HEK293 (cell line): ENCODE data around the gene SVIP.

Source experiments
- CTCF ChIA-PET: fragments of 350-600 bp; formaldehyde crosslinking; extraction: SDS; loops from one replicate; lab custom pipeline; 2021; ENCODE audit warnings: antibody characterized with exemption; lab: Yijun Ruan, JAX
- POLR2A ChIA-PET: fragments of 300-600 bp; formaldehyde crosslinking; extraction: SDS; loops from one replicate; lab custom pipeline; 2020; ENCODE audit warnings: antibody characterized with exemption, inconsistent platforms; lab: Yijun Ruan, JAX
- H3K27ac ChIP-seq: fragments of 200-500 bp; sonication (Bioruptor generic); 2 replicates; pipeline ENCODE4 v1.5.1; 2014; ENCODE audit warnings: low read depth, low read length, control low read depth, inconsistent platforms; ENCODE audit errors: extremely low read depth
- H3K36me3 ChIP-seq, 2 experiments: fragments of 200-500 bp in 1 of 2; sonication (Bioruptor generic) in 1 of 2; 1 replicate in 1 of 2; 2 replicates in 1 of 2; pipeline ENCODE4 v1.5.1; 2014 to 2017; ENCODE audit warnings: inconsistent platforms in 2 of 2, low read length in 2 of 2; ENCODE audit not compliant: control insufficient read depth in 2 of 2, insufficient read depth in 1 of 2
- H3K4me1 ChIP-seq: fragments of 200-500 bp; sonication (Bioruptor generic); 2 replicates; pipeline ENCODE4 v1.5.1; 2014; ENCODE audit warnings: mild to moderate bottlenecking, low read length, inconsistent platforms; ENCODE audit not compliant: control insufficient read depth, insufficient read depth
- H3K4me3 ChIP-seq: 2 replicates; pipeline ENCODE4 v1.5.1; 2011; ENCODE audit warnings: low read depth, mild to moderate bottlenecking, control low read depth, low read length, moderate library complexity
- H3K9me3 ChIP-seq: fragments of 200-500 bp; sonication (Bioruptor generic); 2 replicates; pipeline ENCODE4 v1.5.1; 2014; ENCODE audit warnings: low read depth, low read length, inconsistent platforms; ENCODE audit not compliant: control insufficient read depth, insufficient read depth
- FEZF1 ChIP-seq: fragments of 450-650 bp; formaldehyde crosslinking; IDR thresholded peaks from 2 replicates; pipeline ENCODE4 v1.5.1; 2016; ENCODE audit warnings: missing biosample characterization, missing genetic modification characterization
- INSM2 ChIP-seq: fragments of 450-650 bp; formaldehyde crosslinking; IDR thresholded peaks from 2 replicates; pipeline ENCODE4 v1.5.1; 2016; ENCODE audit warnings: missing biosample characterization, missing genetic modification characterization
- KLF1 ChIP-seq: fragments of 450-650 bp; formaldehyde crosslinking; IDR thresholded peaks from 2 replicates; pipeline ENCODE4 v1.5.1; 2016; ENCODE audit warnings: missing biosample characterization, missing genetic modification characterization
- OSR2 ChIP-seq: fragments of 450-650 bp; formaldehyde crosslinking; IDR thresholded peaks from 2 replicates; pipeline ENCODE4 v1.5.1; 2016; ENCODE audit warnings: missing biosample characterization, missing genetic modification characterization
- PBX3 ChIP-seq: sonication (generic); formaldehyde crosslinking; IDR thresholded peaks from 2 replicates; pipeline ENCODE4 v1.8.1; 2022; ENCODE audit warnings: mild to moderate bottlenecking, moderate library complexity, missing genetic modification reagents
- WT1 ChIP-seq: fragments of 450-650 bp; formaldehyde crosslinking; IDR thresholded peaks from 2 replicates; pipeline ENCODE4 v1.5.1; 2016; ENCODE audit warnings: missing biosample characterization, missing genetic modification characterization
- ZBTB11 ChIP-seq: fragments of 450-650 bp; formaldehyde crosslinking; conservative IDR thresholded peaks from 2 replicates; pipeline ENCODE4 v1.5.1; 2016; ENCODE audit warnings: low read depth, missing biosample characterization, missing genetic modification characterization
- ZEB2 ChIP-seq: fragments of 450-650 bp; formaldehyde crosslinking; IDR thresholded peaks from 2 replicates; pipeline ENCODE4 v1.5.1; 2016; ENCODE audit warnings: missing biosample characterization, missing genetic modification characterization
- ZFP37 ChIP-seq: fragments of 450-650 bp; formaldehyde crosslinking; IDR thresholded peaks from 2 replicates; pipeline ENCODE4 v1.5.1; 2016; ENCODE audit warnings: missing biosample characterization, missing genetic modification characterization
- ZNF114 ChIP-seq: fragments of 450-650 bp; formaldehyde crosslinking; IDR thresholded peaks from 2 replicates; pipeline ENCODE4 v1.5.0; 2017; ENCODE audit warnings: missing biosample characterization, missing genetic modification characterization
- ZNF121 ChIP-seq: fragments of 450-650 bp; formaldehyde crosslinking; IDR thresholded peaks from 2 replicates; pipeline ENCODE4 v1.5.1; 2016; ENCODE audit warnings: missing biosample characterization, missing genetic modification characterization
- ZNF214 ChIP-seq: fragments of 450-650 bp; formaldehyde crosslinking; IDR thresholded peaks from 2 replicates; pipeline ENCODE4 v1.5.1; 2017; ENCODE audit warnings: missing biosample characterization, mild to moderate bottlenecking, missing genetic modification characterization, borderline replicate concordance
- ZNF513 ChIP-seq: fragments of 450-650 bp; IDR thresholded peaks from 2 replicates; pipeline ENCODE4 v1.5.1; 2018; ENCODE audit warnings: missing biosample characterization, missing genetic modification characterization
- ZNF610 ChIP-seq: fragments of 450-650 bp; formaldehyde crosslinking; IDR thresholded peaks from 2 replicates; pipeline ENCODE4 v1.5.1; 2016; ENCODE audit warnings: missing biosample characterization, missing genetic modification characterization, borderline replicate concordance
- ZNF677 ChIP-seq: fragments of 450-650 bp; IDR thresholded peaks from 2 replicates; pipeline ENCODE4 v1.5.0; 2018; ENCODE audit warnings: missing biosample characterization, mild to moderate bottlenecking, missing genetic modification characterization, moderate library complexity
- ZNF785 ChIP-seq: fragments of 450-650 bp; formaldehyde crosslinking; IDR thresholded peaks from 2 replicates; pipeline ENCODE4 v1.5.1; 2016; ENCODE audit warnings: missing biosample characterization, missing genetic modification characterization

SVIP gene

GRCh38 chr11:22807855-22808570, 21.6 kb downstream of the SVIP start:
- no peaks in the 10 kb centered on the region for H3K9me3 ChIP-seq
- TF ChIP-seq ZNF677 (tag by site-specific recombination) (no peak), ZEB2 (tag by site-specific recombination) (no peak), ZNF610 (tag by site-specific recombination) (no peak), ZBTB11 (tag by site-specific recombination) (no peak), ZNF785 (tag by site-specific recombination) (no peak)
- TF ChIP-seq, all 188 proteins: peak for 0
- Histone ChIP-seq H3K4me3 (no peak overlapping the region), H3K36me3 (no peaks in the 10 kb centered on the region), H3K4me1 (no peaks in the 10 kb centered on the region), H3K27ac (no peak overlapping the region)
- POLR2A ChIA-PET = no interaction called here
- CTCF ChIA-PET = interaction anchor here (0.6 to 1.7 kb wide), 3 partner anchors 21 to 32 kb away, joined by 3 to 9 read pairs (median 3); no protein-coding TSS in a partner anchor

GRCh38 chr11:22807391-22807790, 22.2 kb downstream of the SVIP start:
- ChIA-PET POLR2A (no interaction called here), CTCF (interaction anchor here (0.6 to 1.1 kb wide), 3 partner anchors 20 to 33 kb away, joined by 3 to 6 read pairs (median 3); no protein-coding TSS in a partner anchor)
- H3K4me3 ChIP-seq = no peak overlapping the region
- H3K9me3 ChIP-seq = no peaks in the 10 kb centered on the region
- no peak overlapping the region for H3K27ac ChIP-seq
- no peaks in the 10 kb centered on the region for H3K4me1 ChIP-seq
- H3K36me3 ChIP-seq = no peaks in the 10 kb centered on the region
- TF ChIP-seq INSM2 (tag by site-specific recombination) (no peak), ZNF121 (tag by site-specific recombination) (no peak), ZNF677 (tag by site-specific recombination) (no peak), PBX3 (CRISPR knock-in tag) (no peak), ZNF513 (tag by site-specific recombination) (no peak), ZNF114 (tag by site-specific recombination) (no peak), WT1 (tag by site-specific recombination) (no peak), ZFP37 (no peak)
- TF ChIP-seq, all 188 proteins: peak for 0

GRCh38 chr11:22802861-22803260, 26.7 kb downstream of the SVIP start:
- H3K4me3 ChIP-seq = no peak overlapping the region
- H3K4me1 ChIP-seq = no peaks in the 10 kb centered on the region
- POLR2A ChIA-PET = no interaction called here
- H3K9me3 ChIP-seq = no peaks in the 10 kb centered on the region
- H3K36me3 ChIP-seq = no peaks in the 10 kb centered on the region
- TF ChIP-seq FEZF1 (tag by site-specific recombination) (no peak), ZNF214 (tag by site-specific recombination) (no peak), OSR2 (tag by site-specific recombination) (no peak), KLF1 (no peak)
- CTCF ChIA-PET = interaction anchor here (0.6 kb wide), 1 partner anchor 222 kb away, joined by 4 read pairs; no protein-coding TSS in a partner anchor
- H3K27ac ChIP-seq = no peak overlapping the region
